ENCODE data around the gene DPEP1.
"Not testable (repeated sequence)": the region's sequence is repeated elsewhere in the genome, so short reads cannot be mapped to it uniquely, and the experiment has no call there.

The DPEP1 gene

GRCh38 chr16:89661215-89661614 is 47.8 kb downstream of the DPEP1 start:
- TF ChIP-seq CTCF (IDR thresholded peaks at IDR 0.05; ENCODE audit: low read depth, low read length), result no peak
- DNase-seq (ENCODE audit: extremely low read depth, low read depth), result no peak

- not testable (repeated sequence) for DNase-seq (ENCODE audit: extremely low read depth, low read depth)
These were observed 50.8 kb downstream of the DPEP1 start for GRCh38 chr16:89664238-89664637.

- not testable (repeated sequence) for DNase-seq (ENCODE audit: extremely low read depth, low read depth)
These were observed 53.6 kb downstream of the DPEP1 start for GRCh38 chr16:89667000-89667399.

GRCh38 chr16:89667633-89668032 is 54.2 kb downstream of the DPEP1 start:
- TF ChIP-seq CTCF (IDR thresholded peaks at IDR 0.05; ENCODE audit: low read depth, low read length), result no peak

More at GRCh38 chr16:89667000-89667399, 53.6 kb downstream of the DPEP1 start:
- peak; percentile 36 for TF ChIP-seq CTCF (IDR thresholded peaks at IDR 0.05; ENCODE audit: low read depth, low read length)

GRCh38 chr16:89668790-89669158 is 55.3 kb downstream of the DPEP1 start:
- DNase-seq (ENCODE audit: extremely low read depth, low read depth), result no peak
- no peak for TF ChIP-seq CTCF (IDR thresholded peaks at IDR 0.05; ENCODE audit: low read depth, low read length)

More at GRCh38 chr16:89667633-89668032, 54.2 kb downstream of the DPEP1 start:
- DNase-seq (ENCODE audit: extremely low read depth, low read depth), result no peak

- no peak for TF ChIP-seq CTCF (IDR thresholded peaks at IDR 0.05; ENCODE audit: low read depth, low read length)
- DNase-seq (ENCODE audit: extremely low read depth, low read depth), result no peak
These were observed 56.3 kb downstream of the DPEP1 start for GRCh38 chr16:89669755-89670154.

GRCh38 chr16:89670496-89671431 is 57.3 kb downstream of the DPEP1 start:
- no peak for DNase-seq (ENCODE audit: extremely low read depth, low read depth)
- no peak for TF ChIP-seq CTCF (IDR thresholded peaks at IDR 0.05; ENCODE audit: low read depth, low read length)

GRCh38 chr16:89671565-89671964 is 58.1 kb downstream of the DPEP1 start:
- DNase-seq (ENCODE audit: extremely low read depth, low read depth), result not testable (repeated sequence)

Data from AG09319 (cell line).